ENCODE measurements around the gene ASPG.

The ASPG gene

DNA sequence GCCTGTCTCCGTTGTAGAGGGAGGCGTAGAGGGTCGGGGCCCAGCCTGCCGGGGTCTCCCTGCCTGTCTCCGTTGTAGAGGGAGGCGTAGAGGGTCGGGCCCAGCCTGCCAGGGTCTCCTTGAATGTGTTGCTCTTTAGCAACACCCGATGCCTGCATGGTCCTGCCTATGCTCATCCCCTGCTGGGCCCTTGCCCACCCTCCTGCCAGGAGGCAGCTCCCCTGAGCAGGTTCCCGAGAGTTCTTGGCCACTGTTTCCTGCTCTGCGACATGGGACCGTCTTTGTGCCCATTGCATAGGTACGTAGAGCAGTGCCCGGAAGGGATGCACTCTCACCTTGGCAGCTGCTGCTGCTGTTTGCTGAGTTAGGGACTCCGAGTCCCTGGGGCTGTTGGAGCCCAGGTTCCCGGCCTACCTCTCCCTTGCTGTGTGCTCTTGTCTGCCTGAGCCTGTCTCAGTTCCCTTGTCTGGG lies 56.2 kb downstream of the ASPG start:
- Histone ChIP-seq H3K9me3 (replicated peaks; ENCODE audit: insufficient read depth, low read length) (no peaks in the 10 kb centered on the region), H3K9ac (ENCODE audit: low read length) (no peak overlapping the region), H3K27ac (ENCODE audit: low read length) (no peak overlapping the region), H3K4me3 (ENCODE audit: low read length) (no peak overlapping the region), H3K4me1 (ENCODE audit: low read length) (no peaks in the 10 kb centered on the region), H3F3A (ENCODE audit: insufficient read depth, low read length) (no peaks in the 10 kb centered on the region), H2AFZ (ENCODE audit: low read length) (no peak overlapping the region), H3K79me2 (ENCODE audit: low read length) (no peaks in the 10 kb centered on the region), H3K4me2 (ENCODE audit: low read depth, low read length) (no peak overlapping the region), H3K27me3 (replicated peaks; ENCODE audit: insufficient read depth, low read length) (peaks cover 22% of the 10 kb centered on the region), H3K36me3 (replicated peaks; ENCODE audit: insufficient read depth, low read length) (no peaks in the 10 kb centered on the region), H3K9me2 (replicated peaks; ENCODE audit: insufficient read depth, low read length) (no peaks in the 10 kb centered on the region), H4K20me1 (ENCODE audit: insufficient read depth, low read length) (no peaks in the 10 kb centered on the region)
- DNase-seq, result no peak
- TF ChIP-seq EZH2 (optimal IDR thresholded peaks at IDR 0.05; ENCODE audit: low read depth, low read length) (no peak), EZH2phosphoT487 (IDR thresholded peaks at IDR 0.05; ENCODE audit: low read length) (no peak)
- TF ChIP-seq, protein P1, sequence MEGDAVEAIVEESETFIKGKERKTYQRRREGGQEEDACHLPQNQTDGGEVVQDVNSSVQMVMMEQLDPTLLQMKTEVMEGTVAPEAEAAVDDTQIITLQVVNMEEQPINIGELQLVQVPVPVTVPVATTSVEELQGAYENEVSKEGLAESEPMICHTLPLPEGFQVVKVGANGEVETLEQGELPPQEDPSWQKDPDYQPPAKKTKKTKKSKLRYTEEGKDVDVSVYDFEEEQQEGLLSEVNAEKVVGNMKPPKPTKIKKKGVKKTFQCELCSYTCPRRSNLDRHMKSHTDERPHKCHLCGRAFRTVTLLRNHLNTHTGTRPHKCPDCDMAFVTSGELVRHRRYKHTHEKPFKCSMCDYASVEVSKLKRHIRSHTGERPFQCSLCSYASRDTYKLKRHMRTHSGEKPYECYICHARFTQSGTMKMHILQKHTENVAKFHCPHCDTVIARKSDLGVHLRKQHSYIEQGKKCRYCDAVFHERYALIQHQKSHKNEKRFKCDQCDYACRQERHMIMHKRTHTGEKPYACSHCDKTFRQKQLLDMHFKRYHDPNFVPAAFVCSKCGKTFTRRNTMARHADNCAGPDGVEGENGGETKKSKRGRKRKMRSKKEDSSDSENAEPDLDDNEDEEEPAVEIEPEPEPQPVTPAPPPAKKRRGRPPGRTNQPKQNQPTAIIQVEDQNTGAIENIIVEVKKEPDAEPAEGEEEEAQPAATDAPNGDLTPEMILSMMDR (IDR thresholded peaks at IDR 0.05; ENCODE audit: low read length), result no peak

- no peaks in the 10 kb centered on the region for H3K79me2 ChIP-seq (ENCODE audit: low read length)
- H3K36me3 ChIP-seq (replicated peaks; ENCODE audit: insufficient read depth, low read length), result no peaks in the 10 kb centered on the region
- H3K9me2 ChIP-seq (replicated peaks; ENCODE audit: insufficient read depth, low read length), result no peaks in the 10 kb centered on the region
- no peak overlapping the region for H3K4me2 ChIP-seq (ENCODE audit: low read depth, low read length)
- H3K27me3 ChIP-seq (replicated peaks; ENCODE audit: insufficient read depth, low read length), result peaks cover 22% of the 10 kb centered on the region
- no peak for DNase-seq
- TF ChIP-seq EZH2phosphoT487 (IDR thresholded peaks at IDR 0.05; ENCODE audit: low read length) (no peak), EZH2 (optimal IDR thresholded peaks at IDR 0.05; ENCODE audit: low read depth, low read length) (no peak)
- TF ChIP-seq, protein P1 (IDR thresholded peaks at IDR 0.05; ENCODE audit: low read length), result no peak
- no peaks in the 10 kb centered on the region for H3K9me3 ChIP-seq (replicated peaks; ENCODE audit: insufficient read depth, low read length)
- H2AFZ ChIP-seq (ENCODE audit: low read length), result no peak overlapping the region
- no peak overlapping the region for H3K4me3 ChIP-seq (ENCODE audit: low read length)
- H3K4me1 ChIP-seq (ENCODE audit: low read length), result no peaks in the 10 kb centered on the region
- H3K27ac ChIP-seq (ENCODE audit: low read length), result no peak overlapping the region
- no peaks in the 10 kb centered on the region for H3F3A ChIP-seq (ENCODE audit: insufficient read depth, low read length)
- no peak overlapping the region for H3K9ac ChIP-seq (ENCODE audit: low read length)
- no peaks in the 10 kb centered on the region for H4K20me1 ChIP-seq (ENCODE audit: insufficient read depth, low read length)
These were observed 56.8 kb downstream of the ASPG start for GRCh38 chr14:104142136-104142945.

- no peaks in the 10 kb centered on the region for H3K79me2 ChIP-seq (ENCODE audit: low read length)
- no peak overlapping the region for H2AFZ ChIP-seq (ENCODE audit: low read length)
- H3K27ac ChIP-seq (ENCODE audit: low read length), result no peak overlapping the region
- no peak for DNase-seq
- H4K20me1 ChIP-seq (ENCODE audit: insufficient read depth, low read length), result no peaks in the 10 kb centered on the region
- peaks cover 22% of the 10 kb centered on the region for H3K27me3 ChIP-seq (replicated peaks; ENCODE audit: insufficient read depth, low read length)
- H3K9me3 ChIP-seq (replicated peaks; ENCODE audit: insufficient read depth, low read length), result no peaks in the 10 kb centered on the region
- H3K9me2 ChIP-seq (replicated peaks; ENCODE audit: insufficient read depth, low read length), result no peaks in the 10 kb centered on the region
- no peaks in the 10 kb centered on the region for H3K4me1 ChIP-seq (ENCODE audit: low read length)
- H3K9ac ChIP-seq (ENCODE audit: low read length), result no peak overlapping the region
- H3K4me2 ChIP-seq (ENCODE audit: low read depth, low read length), result no peak overlapping the region
- H3F3A ChIP-seq (ENCODE audit: insufficient read depth, low read length), result no peaks in the 10 kb centered on the region
- no peak for TF ChIP-seq EZH2 (optimal IDR thresholded peaks at IDR 0.05; ENCODE audit: low read depth, low read length)
- no peak for TF ChIP-seq EZH2phosphoT487 (IDR thresholded peaks at IDR 0.05; ENCODE audit: low read length)
- H3K36me3 ChIP-seq (replicated peaks; ENCODE audit: insufficient read depth, low read length), result no peaks in the 10 kb centered on the region
- H3K4me3 ChIP-seq (ENCODE audit: low read length), result no peak overlapping the region
These were observed 57.5 kb downstream of the ASPG start for GRCh38 chr14:104142946-104143470.
